Activated CD4-positive, alpha-beta T cell treated with anti-CD3 and anti-CD28 coated beads, Interleukin-2, amount 10 ng/mL, durations not matched to agents 7 days and 5 days (primary cell): ENCODE results near the gene ZC3H8. TPM values are rescaled to one million over a fixed set of nuclear protein-coding genes. Genes with fewer than 3 reads are reported as not detected.

Source experiments
- CTCF ChIA-PET: fragments of 350-600 bp; sonication (Branson Sonifier 250); formaldehyde crosslinking; loops from one replicate; lab custom pipeline; 2021; ENCODE audit warnings: antibody characterized with exemption; lab: Charles Lee
- POLR2A ChIA-PET: fragments of 350-600 bp; sonication (Branson Sonifier 250); formaldehyde crosslinking; loops from one replicate; lab custom pipeline; 2021; ENCODE audit warnings: antibody characterized with exemption; lab: Charles Lee
- DNase-seq: peaks from one replicate; pipeline ENCODE4 v3.0.0-alpha.2; 2020
- H3K27ac Mint-ChIP-seq: one replicate; pipeline ENCODE4 v1.8.0; 2021; ENCODE audit warnings: mild to moderate bottlenecking, moderate library complexity, mixed read lengths
- H3K27me3 Mint-ChIP-seq: one replicate; pipeline ENCODE4 v1.8.0; 2021; ENCODE audit warnings: mixed read lengths
- H3K36me3 Mint-ChIP-seq: one replicate; pipeline ENCODE4 v1.8.0; 2021; ENCODE audit warnings: low read depth, mixed read lengths
- H3K4me1 Mint-ChIP-seq: one replicate; pipeline ENCODE4 v1.8.0; 2021; ENCODE audit warnings: mixed read lengths
- H3K4me3 Mint-ChIP-seq: one replicate; pipeline ENCODE4 v1.8.0; 2021; ENCODE audit warnings: mild to moderate bottlenecking, moderate library complexity, mixed read lengths
- H3K9me3 Mint-ChIP-seq: one replicate; pipeline ENCODE4 v1.8.0; 2021; ENCODE audit warnings: mixed read lengths
- total RNA-seq, 2 experiments: library from RNA; stranded (reverse); gene quantifications; one replicate each; pipeline ENCODE4 v1.2.3, GENCODE V29; 2021

Gene ZC3H8
- total RNA-seq, 2 experiments from 2014 or later = 18.0 to 19.3 TPM

- Mint-ChIP-seq H3K4me3 (peak overlapping the region; percentile 92), H3K36me3 (peaks cover 4% of the 10 kb centered on the region), H3K27me3 (no peaks in the 10 kb centered on the region), H3K9me3 (no peaks in the 10 kb centered on the region), H3K27ac (peak overlapping the region; percentile 89), H3K4me1 (peaks cover 21% of the 10 kb centered on the region)
- ChIA-PET CTCF (interaction anchor here (0.6 kb wide), 2 partner anchors 16 to 36 kb away, joined by 3 read pairs; no protein-coding TSS in a partner anchor), POLR2A (no interaction called here)
- DNase-seq = no peak
These were observed 22.1 kb upstream of the ZC3H8 start for GRCh38 chr2:112276954-112277353.

DNA sequence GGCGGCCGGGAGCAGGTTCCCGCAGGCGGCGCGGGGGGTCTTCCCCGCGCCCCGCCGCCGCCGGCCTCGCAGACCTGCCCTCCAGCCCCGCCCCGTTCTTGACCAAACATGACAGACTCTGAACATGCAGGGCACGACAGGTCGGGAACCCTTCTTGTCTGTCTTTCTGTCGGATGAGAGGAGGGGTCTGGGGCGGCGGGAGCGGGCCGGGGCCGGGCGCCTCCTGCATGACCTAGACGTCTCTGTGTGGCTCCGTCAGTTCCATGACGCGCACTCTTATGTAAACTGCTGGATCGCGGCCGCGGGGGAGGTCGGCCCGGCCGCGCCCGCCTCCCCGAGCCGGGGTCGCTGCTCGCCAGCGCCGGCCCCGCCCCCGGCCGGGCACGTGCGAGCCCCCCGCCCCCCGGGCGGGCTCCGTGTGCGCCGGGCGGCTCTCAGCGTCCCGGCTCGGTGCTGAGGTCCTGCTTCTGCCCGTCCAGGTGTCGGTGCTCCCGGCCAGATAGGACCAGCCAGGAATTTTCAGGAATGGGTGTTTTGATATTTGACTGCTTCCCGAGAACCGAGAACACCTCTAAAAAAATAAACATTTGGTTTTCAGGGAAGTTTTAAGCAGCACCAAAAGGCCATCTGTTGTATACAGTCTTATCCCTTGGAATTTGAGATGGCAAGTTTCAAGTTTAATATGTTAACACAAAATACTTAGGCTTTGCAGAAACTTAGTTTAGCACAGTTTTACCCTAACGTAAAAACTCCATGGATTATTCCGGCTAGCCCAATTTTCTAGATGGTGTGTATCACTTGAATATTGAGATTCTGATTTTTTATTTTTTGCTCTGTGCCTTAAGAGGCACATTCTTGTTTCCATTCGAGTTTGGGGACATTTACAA lies 21.3 kb upstream of the ZC3H8 start:
- ChIA-PET POLR2A (no interaction called here), CTCF (no interaction called here)

DNA sequence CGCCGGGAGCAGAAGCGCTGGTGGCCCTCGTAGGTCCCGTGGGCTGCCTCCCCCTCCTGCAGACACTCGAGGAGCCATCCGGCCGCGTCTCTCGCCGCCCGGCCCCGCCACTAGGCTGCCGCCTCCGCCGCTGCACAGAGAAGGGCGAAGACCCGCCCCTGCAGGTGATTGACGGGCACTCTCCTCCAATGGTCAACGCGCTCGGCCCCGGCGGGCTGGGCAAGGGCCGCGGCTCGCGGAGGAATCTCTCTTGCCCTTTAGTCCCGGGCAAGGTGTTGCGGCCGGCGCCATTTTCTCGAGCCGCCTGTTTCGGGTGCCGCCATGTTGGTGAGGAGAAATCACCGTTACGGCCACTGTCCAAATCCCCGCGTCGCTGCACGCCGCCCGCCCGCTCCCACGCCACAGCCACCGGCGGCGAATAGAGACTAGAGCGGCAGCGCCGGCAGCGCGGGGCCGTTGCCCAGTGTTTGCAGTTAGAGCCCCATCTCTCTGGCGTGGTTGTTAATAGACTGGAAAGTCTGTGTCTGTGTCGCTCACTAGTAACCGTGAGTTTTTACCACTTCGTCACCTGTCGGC lies 20.6 kb upstream of the ZC3H8 start, which contains the start of gene ZC3H6:
TSS of gene ZC3H6 (plus strand) at position 287 of the 576 bp plus-strand sequence. CDS start 398 bp downstream, outside the sequence.
- ChIA-PET POLR2A (no interaction called here), CTCF (interaction anchor here (0.8 to 1.1 kb wide), 2 partner anchors 16 to 194 kb away, joined by 3 read pairs; no protein-coding TSS in a partner anchor)
- Mint-ChIP-seq H3K36me3 (peaks cover 3% of the 10 kb centered on the region), H3K27me3 (no peaks in the 10 kb centered on the region), H3K27ac (peak within 1 kb of the TSS; percentile 99), H3K4me3 (peak within 1 kb of the TSS; percentile 92), H3K9me3 (no peaks in the 10 kb centered on the region), H3K4me1 (peaks cover 21% of the 10 kb centered on the region)
- peak; percentile 98 for DNase-seq

More for the DNA sequence above, 21.3 kb upstream of the ZC3H8 start:
- peaks cover 21% of the 10 kb centered on the region for H3K4me1 Mint-ChIP-seq
- no peaks in the 10 kb centered on the region for H3K27me3 Mint-ChIP-seq
- peaks cover 3% of the 10 kb centered on the region for H3K36me3 Mint-ChIP-seq
- H3K27ac Mint-ChIP-seq = peak overlapping the region; percentile 99
- peak overlapping the region; percentile 92 for H3K4me3 Mint-ChIP-seq
- no peaks in the 10 kb centered on the region for H3K9me3 Mint-ChIP-seq
- DNase-seq = peak; percentile 81

DNA sequence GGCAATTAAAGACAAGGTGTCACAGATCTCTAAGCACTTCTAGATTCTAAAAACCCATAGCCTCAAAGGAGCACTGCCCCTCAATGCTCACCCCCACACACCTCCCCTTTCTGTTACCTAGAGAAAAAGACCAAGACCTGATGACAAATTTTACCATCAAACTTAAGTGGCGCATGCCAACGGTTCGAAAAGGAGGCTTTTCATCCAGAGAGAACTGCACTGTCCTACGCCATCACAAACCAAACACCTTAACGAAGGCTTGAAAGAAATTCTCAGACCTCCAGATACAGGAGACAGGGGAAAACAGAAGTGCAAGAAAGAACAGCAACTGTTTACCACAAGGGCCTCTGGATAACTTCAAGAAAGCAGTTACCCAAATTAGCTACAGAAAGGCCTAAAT lies 18.5 kb upstream of the ZC3H8 start:
- Mint-ChIP-seq H3K27ac (no peak overlapping the region), H3K4me1 (peaks cover 21% of the 10 kb centered on the region), H3K4me3 (no peak overlapping the region), H3K27me3 (no peaks in the 10 kb centered on the region), H3K36me3 (peaks cover 6% of the 10 kb centered on the region), H3K9me3 (peaks cover under 1% of the 10 kb centered on the region)
- CTCF ChIA-PET = interaction anchor here (0.6 to 0.8 kb wide), 2 partner anchors 14 to 305 kb away, joined by 3 read pairs; no protein-coding TSS in a partner anchor
- DNase-seq = no peak
- POLR2A ChIA-PET = no interaction called here

- ChIA-PET POLR2A (no interaction called here), CTCF (interaction anchor here (1.2 kb wide), 2 partner anchors 10 to 71 kb away, joined by 3 to 4 read pairs; no protein-coding TSS in a partner anchor)
- peaks cover 17% of the 10 kb centered on the region for H3K4me1 Mint-ChIP-seq
- H3K36me3 Mint-ChIP-seq = peaks cover 9% of the 10 kb centered on the region
- peaks cover 3% of the 10 kb centered on the region for H3K9me3 Mint-ChIP-seq
- H3K27ac Mint-ChIP-seq = no peak overlapping the region
- DNase-seq = no peak
- H3K27me3 Mint-ChIP-seq = peaks cover 1% of the 10 kb centered on the region
- H3K4me3 Mint-ChIP-seq = no peak overlapping the region
These were observed 17.8 kb upstream of the ZC3H8 start for GRCh38 chr2:112272669-112273068.

GRCh38 chr2:112268547-112268946 lies 13.7 kb upstream of the ZC3H8 start:
- H3K36me3 Mint-ChIP-seq = peaks cover 7% of the 10 kb centered on the region
- peaks cover 5% of the 10 kb centered on the region for H3K9me3 Mint-ChIP-seq
- ChIA-PET CTCF (no interaction called here), POLR2A (no interaction called here)
- no peak for DNase-seq
- H3K27me3 Mint-ChIP-seq = peaks cover 7% of the 10 kb centered on the region
- no peak overlapping the region for H3K27ac Mint-ChIP-seq
- H3K4me1 Mint-ChIP-seq = peaks cover 4% of the 10 kb centered on the region
- H3K4me3 Mint-ChIP-seq = no peak overlapping the region

- no peaks in the 10 kb centered on the region for H3K36me3 Mint-ChIP-seq
- no peak for DNase-seq
- peaks cover 7% of the 10 kb centered on the region for H3K27me3 Mint-ChIP-seq
- H3K27ac Mint-ChIP-seq = no peak overlapping the region
- no peak overlapping the region for H3K4me3 Mint-ChIP-seq
- ChIA-PET POLR2A (interaction anchor here (0.6 kb wide), 1 partner anchor 12 kb away, joined by 4 read pairs; no protein-coding TSS in a partner anchor), CTCF (interaction anchor here (0.8 kb wide), 1 partner anchor 9 kb away, joined by 3 read pairs; no protein-coding TSS in a partner anchor)
- H3K9me3 Mint-ChIP-seq = peaks cover 9% of the 10 kb centered on the region
- H3K4me1 Mint-ChIP-seq = peaks cover 9% of the 10 kb centered on the region
These were observed 8.0 kb upstream of the ZC3H8 start for GRCh38 chr2:112262876-112263275.

- peaks cover 7% of the 10 kb centered on the region for H3K9me3 Mint-ChIP-seq
- peaks cover 16% of the 10 kb centered on the region for H3K4me1 Mint-ChIP-seq
- ChIA-PET POLR2A (no interaction called here), CTCF (interaction anchor here (0.6 to 1.9 kb wide), 4 partner anchors 8 to 190 kb away, joined by 3 to 11 read pairs (median 4); no protein-coding TSS in a partner anchor)
- DNase-seq = no peak
- H3K4me3 Mint-ChIP-seq = no peak overlapping the region
- H3K36me3 Mint-ChIP-seq = no peaks in the 10 kb centered on the region
- peaks cover 5% of the 10 kb centered on the region for H3K27me3 Mint-ChIP-seq
- no peak overlapping the region for H3K27ac Mint-ChIP-seq
These were observed 5.4 kb upstream of the ZC3H8 start for GRCh38 chr2:112260295-112260625.

- CTCF ChIA-PET = interaction anchor here (0.7 to 1.6 kb wide), 10 partner anchors 14 to 550 kb away, joined by 3 to 6 read pairs (median 4); partner anchors contain the start of gene TMEM87B
- DNase-seq = peak; percentile 89
- Mint-ChIP-seq H3K27me3 (peaks cover 3% of the 10 kb centered on the region), H3K4me3 (no peak overlapping the region), H3K27ac (peak overlapping the region; percentile 58), H3K4me1 (peaks cover 16% of the 10 kb centered on the region), H3K9me3 (peaks cover 7% of the 10 kb centered on the region), H3K36me3 (no peaks in the 10 kb centered on the region)
- POLR2A ChIA-PET = no interaction called here
These were observed 4.9 kb upstream of the ZC3H8 start for GRCh38 chr2:112259509-112260294.

GRCh38 chr2:112257575-112257974 lies 2.7 kb upstream of the ZC3H8 start:
- H3K27ac Mint-ChIP-seq = no peak overlapping the region
- POLR2A ChIA-PET = no interaction called here
- H3K36me3 Mint-ChIP-seq = peaks cover 8% of the 10 kb centered on the region
- DNase-seq = no peak
- peaks cover 3% of the 10 kb centered on the region for H3K9me3 Mint-ChIP-seq
- H3K4me1 Mint-ChIP-seq = peaks cover 29% of the 10 kb centered on the region
- CTCF ChIA-PET = interaction anchor here (1.6 kb wide), 1 partner anchor 30 kb away, joined by 4 read pairs; no protein-coding TSS in a partner anchor
- H3K27me3 Mint-ChIP-seq = no peaks in the 10 kb centered on the region
- no peak overlapping the region for H3K4me3 Mint-ChIP-seq

DNA sequence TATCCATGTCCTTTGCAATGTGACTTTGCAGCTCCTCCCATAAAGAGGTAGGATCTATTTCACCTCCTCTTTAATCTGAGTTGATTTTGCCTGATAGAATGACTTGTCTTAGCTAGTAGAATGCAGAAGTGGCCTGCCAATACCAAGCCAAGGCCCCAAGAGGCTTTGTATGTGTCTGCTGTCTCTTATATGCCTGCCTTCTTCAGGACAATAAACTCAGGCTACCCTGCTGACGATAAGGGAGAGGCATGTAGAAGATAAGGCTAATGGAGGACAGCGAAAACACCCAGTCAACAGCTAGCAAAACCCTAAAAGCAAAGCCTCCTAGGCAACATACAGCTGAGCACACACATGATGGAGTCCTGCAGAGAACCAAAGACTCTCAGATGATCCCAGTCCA lies 1.8 kb upstream of the ZC3H8 start:
- peaks cover 8% of the 10 kb centered on the region for H3K36me3 Mint-ChIP-seq
- CTCF ChIA-PET = interaction anchor here (1.6 kb wide), 1 partner anchor 29 kb away, joined by 4 read pairs; no protein-coding TSS in a partner anchor
- no peaks in the 10 kb centered on the region for H3K9me3 Mint-ChIP-seq
- no peak overlapping the region for H3K4me3 Mint-ChIP-seq
- no peaks in the 10 kb centered on the region for H3K27me3 Mint-ChIP-seq
- no peak overlapping the region for H3K27ac Mint-ChIP-seq
- H3K4me1 Mint-ChIP-seq = peaks cover 29% of the 10 kb centered on the region
- POLR2A ChIA-PET = no interaction called here
- no peak for DNase-seq

GRCh38 chr2:112255875-112256274 lies 1.0 kb upstream of the ZC3H8 start:
- no peak overlapping the region for H3K27ac Mint-ChIP-seq
- H3K9me3 Mint-ChIP-seq = no peaks in the 10 kb centered on the region
- POLR2A ChIA-PET = no interaction called here
- no peak for DNase-seq
- H3K4me3 Mint-ChIP-seq = peak overlapping the region; percentile 82
- H3K36me3 Mint-ChIP-seq = peaks cover 8% of the 10 kb centered on the region
- H3K27me3 Mint-ChIP-seq = no peaks in the 10 kb centered on the region
- CTCF ChIA-PET = interaction anchor here (0.5 to 1.6 kb wide), 2 partner anchors 28 to 537 kb away, joined by 3 to 4 read pairs; no protein-coding TSS in a partner anchor
- peaks cover 29% of the 10 kb centered on the region for H3K4me1 Mint-ChIP-seq
